ENCODE data around the gene SERPINI1.

DNA sequence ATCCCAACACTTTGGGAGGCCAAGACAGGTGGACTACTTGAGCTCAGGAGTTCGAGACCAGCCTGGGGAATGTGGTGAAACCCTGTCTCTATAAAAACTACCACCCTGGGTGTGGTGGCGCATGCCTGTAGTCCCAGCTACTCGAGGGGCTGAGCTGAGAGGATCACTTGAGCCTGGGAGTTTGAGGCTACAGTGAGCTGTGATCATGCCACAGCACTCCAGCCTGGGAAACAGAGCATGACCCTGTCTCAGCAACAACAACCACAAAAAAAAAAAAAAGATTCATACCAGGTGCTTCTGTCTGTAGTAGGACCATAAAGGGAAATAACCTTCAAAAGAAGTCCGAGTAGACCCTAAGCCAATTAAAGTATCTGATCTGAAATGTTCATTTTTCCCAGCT lies 94.5 kb downstream of the SERPINI1 start:
- TF ChIP-seq ZNF70 (CRISPR knock-in tag; IDR thresholded peaks at IDR 0.05) (no peak), ZFP30 (CRISPR knock-in tag; IDR thresholded peaks at IDR 0.05) (no peak), GLIS3 (CRISPR knock-in tag; IDR thresholded peaks at IDR 0.05) (no peak), ZNF565 (CRISPR knock-in tag; conservative IDR thresholded peaks at IDR 0.05; ENCODE audit: low read depth) (no peak), RARB (CRISPR knock-in tag; IDR thresholded peaks at IDR 0.05) (no peak), ZFP3 (CRISPR knock-in tag; IDR thresholded peaks at IDR 0.05) (no peak), TCF4 (CRISPR knock-in tag; IDR thresholded peaks at IDR 0.05; ENCODE audit: borderline replicate concordance) (no peak), ZC3H10 (CRISPR knock-in tag; IDR thresholded peaks at IDR 0.05) (no peak)
- TF ChIP-seq, protein P1, sequence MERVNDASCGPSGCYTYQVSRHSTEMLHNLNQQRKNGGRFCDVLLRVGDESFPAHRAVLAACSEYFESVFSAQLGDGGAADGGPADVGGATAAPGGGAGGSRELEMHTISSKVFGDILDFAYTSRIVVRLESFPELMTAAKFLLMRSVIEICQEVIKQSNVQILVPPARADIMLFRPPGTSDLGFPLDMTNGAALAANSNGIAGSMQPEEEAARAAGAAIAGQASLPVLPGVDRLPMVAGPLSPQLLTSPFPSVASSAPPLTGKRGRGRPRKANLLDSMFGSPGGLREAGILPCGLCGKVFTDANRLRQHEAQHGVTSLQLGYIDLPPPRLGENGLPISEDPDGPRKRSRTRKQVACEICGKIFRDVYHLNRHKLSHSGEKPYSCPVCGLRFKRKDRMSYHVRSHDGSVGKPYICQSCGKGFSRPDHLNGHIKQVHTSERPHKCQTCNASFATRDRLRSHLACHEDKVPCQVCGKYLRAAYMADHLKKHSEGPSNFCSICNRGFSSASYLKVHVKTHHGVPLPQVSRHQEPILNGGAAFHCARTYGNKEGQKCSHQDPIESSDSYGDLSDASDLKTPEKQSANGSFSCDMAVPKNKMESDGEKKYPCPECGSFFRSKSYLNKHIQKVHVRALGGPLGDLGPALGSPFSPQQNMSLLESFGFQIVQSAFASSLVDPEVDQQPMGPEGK (CRISPR knock-in tag; IDR thresholded peaks at IDR 0.05; ENCODE audit: borderline replicate concordance) = no peak
- TF ChIP-seq, protein P2, sequence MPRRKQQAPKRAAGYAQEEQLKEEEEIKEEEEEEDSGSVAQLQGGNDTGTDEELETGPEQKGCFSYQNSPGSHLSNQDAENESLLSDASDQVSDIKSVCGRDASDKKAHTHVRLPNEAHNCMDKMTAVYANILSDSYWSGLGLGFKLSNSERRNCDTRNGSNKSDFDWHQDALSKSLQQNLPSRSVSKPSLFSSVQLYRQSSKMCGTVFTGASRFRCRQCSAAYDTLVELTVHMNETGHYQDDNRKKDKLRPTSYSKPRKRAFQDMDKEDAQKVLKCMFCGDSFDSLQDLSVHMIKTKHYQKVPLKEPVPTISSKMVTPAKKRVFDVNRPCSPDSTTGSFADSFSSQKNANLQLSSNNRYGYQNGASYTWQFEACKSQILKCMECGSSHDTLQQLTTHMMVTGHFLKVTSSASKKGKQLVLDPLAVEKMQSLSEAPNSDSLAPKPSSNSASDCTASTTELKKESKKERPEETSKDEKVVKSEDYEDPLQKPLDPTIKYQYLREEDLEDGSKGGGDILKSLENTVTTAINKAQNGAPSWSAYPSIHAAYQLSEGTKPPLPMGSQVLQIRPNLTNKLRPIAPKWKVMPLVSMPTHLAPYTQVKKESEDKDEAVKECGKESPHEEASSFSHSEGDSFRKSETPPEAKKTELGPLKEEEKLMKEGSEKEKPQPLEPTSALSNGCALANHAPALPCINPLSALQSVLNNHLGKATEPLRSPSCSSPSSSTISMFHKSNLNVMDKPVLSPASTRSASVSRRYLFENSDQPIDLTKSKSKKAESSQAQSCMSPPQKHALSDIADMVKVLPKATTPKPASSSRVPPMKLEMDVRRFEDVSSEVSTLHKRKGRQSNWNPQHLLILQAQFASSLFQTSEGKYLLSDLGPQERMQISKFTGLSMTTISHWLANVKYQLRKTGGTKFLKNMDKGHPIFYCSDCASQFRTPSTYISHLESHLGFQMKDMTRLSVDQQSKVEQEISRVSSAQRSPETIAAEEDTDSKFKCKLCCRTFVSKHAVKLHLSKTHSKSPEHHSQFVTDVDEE (CRISPR knock-in tag; IDR thresholded peaks at IDR 0.05) = no peak

Measured in SK-N-SH treated with all-trans-retinoic acid at 6 μM for 48 hours (cell line).